Peyer's patch (tissue), 4 donors: ENCODE data around the gene TLX1.
"Not testable (repeated sequence)": the region's sequence is repeated elsewhere in the genome, so short reads cannot be mapped to it uniquely, and the experiment has no call there.

Experiments used
- CTCF ChIP-seq, 6 experiments: fragments of 450-650 bp in 4 of 6; fragments of 200-600 bp in 2 of 6; sonication (generic) in 1 of 6; IDR thresholded peaks; one replicate each; pipeline ENCODE4 v1.5.1; 2017 to 2019; ENCODE audit warnings: antibody characterized with exemption in 6 of 6, mild to moderate bottlenecking in 3 of 6, moderate library complexity in 1 of 6
- POLR2A ChIP-seq, 2 donors: fragments of 450-650 bp; IDR thresholded peaks; one replicate each; pipeline ENCODE4 v1.5.1; 2017; ENCODE audit warnings: antibody characterized with exemption in 2 of 2, mild to moderate bottlenecking in 2 of 2, moderate library complexity in 2 of 2

GRCh38 chr10:101154506-101154905, 23.4 kb downstream of the TLX1 start:
- TF ChIP-seq CTCF, POLR2A (IDR thresholded peaks at IDR 0.05): not testable (repeated sequence)
